ENCODE results near the gene CDH4. TPM values are rescaled to one million over a fixed set of nuclear protein-coding genes. Genes with fewer than 3 reads are reported as not detected.

CDH4 gene
- total and polyA plus RNA-seq, 7 donors: under 0.01 to 0.06 TPM; not detected in 5

DNA sequence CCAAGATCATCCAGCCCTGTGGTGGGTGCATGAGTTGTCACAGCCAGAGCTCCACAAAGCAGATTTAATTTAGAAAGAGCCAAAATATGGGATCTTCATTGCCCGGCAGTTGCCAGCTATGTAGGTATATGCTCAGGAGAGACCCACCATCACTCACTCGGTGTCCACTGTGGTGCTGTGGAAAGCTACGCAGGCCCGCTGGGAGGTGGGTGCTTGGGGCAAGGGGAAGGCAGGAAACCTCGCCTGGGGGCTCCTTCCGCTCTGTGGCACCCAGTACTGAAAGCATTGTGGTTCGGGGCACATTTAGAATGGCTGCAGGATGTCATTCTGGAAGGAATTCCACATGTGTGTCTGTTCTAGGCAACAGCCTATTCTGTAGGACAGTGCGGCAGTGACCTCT is 553.7 kb downstream of the CDH4 start:
- Histone ChIP-seq H3K9me3 (no peaks in the 10 kb centered on the region), H3K4me1 (peaks cover 0 to 19% (median 11%) of the 10 kb centered on the region in 4 donors), H3K27ac (no peak overlapping the region), H3K27me3 (peaks cover 0 to 47% (median 10%) of the 10 kb centered on the region in 3 donors), H3K36me3 (no peaks in the 10 kb centered on the region), H3K4me3 (no peak overlapping the region)
- 86 to 89% methylated on average over 8 of the region's 8 CpGs for WGBS, 2 donors
- no peak for DNase-seq
- TF ChIP-seq EP300 (IDR thresholded peaks at IDR 0.05) (no peak), POLR2AphosphoS5 (IDR thresholded peaks at IDR 0.05) (no peak), CTCF (IDR thresholded peaks at IDR 0.05) (no peak), POLR2A (IDR thresholded peaks at IDR 0.05) (no peak)
- intact Hi-C loops (cut with DNase I): no loop called here

- TF ChIP-seq POLR2AphosphoS5 (IDR thresholded peaks at IDR 0.05) (no peak), CTCF (IDR thresholded peaks at IDR 0.05) (no peak)
These were observed 554.3 kb downstream of the CDH4 start for GRCh38 chr20:61806314-61806713.

DNA sequence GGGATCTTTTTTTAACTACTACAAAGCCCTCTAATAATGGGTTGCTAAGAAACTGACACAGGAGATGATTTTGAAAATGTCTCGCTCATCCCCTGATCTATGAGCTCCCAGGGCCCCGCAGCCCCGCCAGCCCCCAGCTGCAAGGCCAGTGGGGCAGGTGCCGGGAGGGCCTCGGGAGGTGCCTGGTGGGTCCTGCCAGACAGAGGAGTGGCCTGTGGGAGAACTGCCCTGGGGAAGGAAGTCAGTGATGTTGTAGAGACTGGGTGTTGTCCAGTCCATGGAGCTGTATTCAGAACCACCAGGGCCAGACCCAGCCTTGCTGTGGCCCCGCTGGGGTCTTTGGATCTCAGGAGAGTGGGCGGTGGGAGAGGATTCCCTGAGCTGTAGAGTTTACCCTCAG is 554.9 kb downstream of the CDH4 start:
- Histone ChIP-seq H3K27ac (no peak overlapping the region), H3K4me1 (peaks cover 0 to 19% (median 11%) of the 10 kb centered on the region in 4 donors), H3K9me3 (no peaks in the 10 kb centered on the region), H3K4me3 (no peak overlapping the region), H3K36me3 (no peaks in the 10 kb centered on the region), H3K27me3 (peaks cover 0 to 43% (median 4%) of the 10 kb centered on the region in 3 donors)
- TF ChIP-seq CTCF (IDR thresholded peaks at IDR 0.05) (no peak), POLR2A (IDR thresholded peaks at IDR 0.05) (no peak), POLR2AphosphoS5 (IDR thresholded peaks at IDR 0.05) (no peak), EP300 (IDR thresholded peaks at IDR 0.05) (no peak)
- WGBS, 2 donors: 77 to 85% methylated on average over 7 of the region's 7 CpGs
- DNase-seq: no peak
- intact Hi-C loops (cut with DNase I): no loop called here

More at GRCh38 chr20:61806314-61806713, 554.3 kb downstream of the CDH4 start:
- intact Hi-C loops (cut with DNase I): no loop called here
- H3K4me3 ChIP-seq: no peak overlapping the region
- WGBS, 2 donors: 90% methylated on average over 16 of the region's 16 CpGs
- peaks cover 0 to 44% (median 7%) of the 10 kb centered on the region in 3 donors for H3K27me3 ChIP-seq
- H3K36me3 ChIP-seq: no peaks in the 10 kb centered on the region
- no peak overlapping the region for H3K27ac ChIP-seq
- no peak for DNase-seq
- peaks cover 0 to 19% (median 11%) of the 10 kb centered on the region in 4 donors for H3K4me1 ChIP-seq
- no peaks in the 10 kb centered on the region for H3K9me3 ChIP-seq

DNA sequence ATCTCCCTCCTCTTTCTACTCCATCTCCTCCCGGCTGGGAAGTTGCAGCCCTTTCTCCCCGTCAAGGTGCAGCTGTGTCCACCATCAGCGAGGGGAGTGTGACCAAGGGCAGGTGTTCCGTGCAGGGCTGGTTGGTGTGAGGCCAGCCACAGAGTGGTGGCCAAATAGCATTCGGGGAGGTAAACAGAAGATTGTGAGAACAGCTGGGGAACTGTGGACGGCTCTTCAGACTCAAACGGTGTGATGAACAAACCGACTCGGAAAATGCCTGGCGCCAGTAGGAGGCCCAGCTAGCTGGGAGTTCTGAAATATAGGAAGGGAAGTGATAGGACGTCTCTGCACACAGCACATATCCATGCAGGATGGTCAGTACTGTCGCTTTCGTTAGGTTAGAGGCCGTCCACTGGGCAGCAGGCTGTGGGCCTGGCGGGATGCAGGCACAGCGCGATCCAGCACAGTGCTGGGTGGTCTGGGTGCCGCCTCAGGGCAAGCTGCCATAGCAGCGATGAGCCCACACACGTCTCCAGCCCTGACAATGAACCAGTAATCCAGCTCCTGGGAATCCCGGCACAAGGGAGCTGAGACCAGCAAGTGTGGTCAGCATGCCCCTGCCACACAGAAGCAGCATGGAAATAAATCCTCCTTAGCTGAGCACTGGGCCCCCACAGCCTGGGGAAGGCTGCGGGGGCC is 555.6 kb downstream of the CDH4 start:
- Histone ChIP-seq H3K4me1 (peaks cover 0 to 19% (median 11%) of the 10 kb centered on the region in 4 donors), H3K4me3 (no peak overlapping the region), H3K27me3 (peaks cover 0 to 43% (median 4%) of the 10 kb centered on the region in 3 donors), H3K9me3 (no peaks in the 10 kb centered on the region), H3K27ac (no peak overlapping the region), H3K36me3 (no peaks in the 10 kb centered on the region)
- WGBS, 2 donors: 77 to 82% methylated on average over 22 of the region's 22 CpGs
- TF ChIP-seq POLR2AphosphoS5 (IDR thresholded peaks at IDR 0.05) (no peak), CTCF (IDR thresholded peaks at IDR 0.05) (no peak), EP300 (IDR thresholded peaks at IDR 0.05) (no peak), POLR2A (IDR thresholded peaks at IDR 0.05) (no peak)
- intact Hi-C loops (cut with DNase I): no loop called here
- no peak for DNase-seq

All from sigmoid colon (tissue), 7 donors.